MM.1S (cell line): ENCODE measurements around the gene CTBP1.

ENCODE experiments used
- EZH2 ChIP-seq: fragments of 300-600 bp; sonication (generic); optimal IDR thresholded peaks from 2 replicates; pipeline ENCODE3; 2017; ENCODE audit warnings: low read depth, mild to moderate bottlenecking, antibody characterized with exemption, low read length, mixed read lengths
- TF ChIP-seq, protein P1 (sequence below): fragments of 300-600 bp; sonication (generic); IDR thresholded peaks from 2 replicates; pipeline ENCODE4 v1.5.1; 2016; ENCODE audit warnings: antibody characterized with exemption, low read length, mixed read lengths

GRCh38 chr4:1213336-1213995 lies 35.5 kb downstream of the CTBP1 start:
- no peak for TF ChIP-seq EZH2
- TF ChIP-seq, protein P1, sequence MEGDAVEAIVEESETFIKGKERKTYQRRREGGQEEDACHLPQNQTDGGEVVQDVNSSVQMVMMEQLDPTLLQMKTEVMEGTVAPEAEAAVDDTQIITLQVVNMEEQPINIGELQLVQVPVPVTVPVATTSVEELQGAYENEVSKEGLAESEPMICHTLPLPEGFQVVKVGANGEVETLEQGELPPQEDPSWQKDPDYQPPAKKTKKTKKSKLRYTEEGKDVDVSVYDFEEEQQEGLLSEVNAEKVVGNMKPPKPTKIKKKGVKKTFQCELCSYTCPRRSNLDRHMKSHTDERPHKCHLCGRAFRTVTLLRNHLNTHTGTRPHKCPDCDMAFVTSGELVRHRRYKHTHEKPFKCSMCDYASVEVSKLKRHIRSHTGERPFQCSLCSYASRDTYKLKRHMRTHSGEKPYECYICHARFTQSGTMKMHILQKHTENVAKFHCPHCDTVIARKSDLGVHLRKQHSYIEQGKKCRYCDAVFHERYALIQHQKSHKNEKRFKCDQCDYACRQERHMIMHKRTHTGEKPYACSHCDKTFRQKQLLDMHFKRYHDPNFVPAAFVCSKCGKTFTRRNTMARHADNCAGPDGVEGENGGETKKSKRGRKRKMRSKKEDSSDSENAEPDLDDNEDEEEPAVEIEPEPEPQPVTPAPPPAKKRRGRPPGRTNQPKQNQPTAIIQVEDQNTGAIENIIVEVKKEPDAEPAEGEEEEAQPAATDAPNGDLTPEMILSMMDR, result no peak
